ENCODE data around the gene GUCY1A1. TPM values are rescaled to one million over a fixed set of nuclear protein-coding genes. Genes with fewer than 3 reads are reported as not detected.

Gene GUCY1A1
- total and polyA plus RNA-seq, 2 of the 4 experiments (the other 2 are of a cell fraction) = 0.19 to 0.54 TPM

- Histone ChIP-seq H3K4ac (ENCODE audit: low read depth, low read length) (peak within 1 kb of the TSS; percentile 51; the same call in 1 of the 2 replicates), H4K20me1 (ENCODE audit: insufficient read depth, low read length) (no peaks in the 10 kb centered on the region), H3K79me1 (ENCODE audit: low read depth in 1 of 2, low read length in 2 of 2) (no peaks in the 10 kb centered on the region), H2BK5ac (ENCODE audit: low read depth, low read length, poor library complexity, severe bottlenecking) (no peak within 1 kb of the TSS), H2BK20ac (ENCODE audit: low read depth, low read length) (no peak within 1 kb of the TSS), H2AFZ (replicated peaks; ENCODE audit: low read length, poor library complexity) (peak within 1 kb of the TSS; percentile 96), H2BK120ac (ENCODE audit: low read depth, low read length) (peak within 1 kb of the TSS; percentile 18), H3K14ac (replicated peaks; ENCODE audit: low read depth, low read length) (no peak within 1 kb of the TSS), H3K56ac (ENCODE audit: extremely low read depth, insufficient read depth, low read length) (no peak within 1 kb of the TSS), H3K23ac (ENCODE audit: low read depth, low read length) (peak within 1 kb of the TSS; percentile 37; the same call in 1 of the 2 replicates), H4K8ac (ENCODE audit: low read depth in 2 of 2, low read length in 2 of 2) (no peak within 1 kb of the TSS), H3K4me1 (ENCODE audit: control insufficient read depth, insufficient read depth, low read length) (peaks cover 5% of the 10 kb centered on the region; the same call in 1 of the 2 replicates), H3K27me3 (ENCODE audit: control insufficient read depth, insufficient read depth, low read length) (no peaks in the 10 kb centered on the region), H3K36me3 (ENCODE audit: control insufficient read depth, insufficient read depth, low read length) (no peaks in the 10 kb centered on the region), H2AK9ac (replicated peaks; ENCODE audit: low read depth, low read length, poor library complexity) (peak within 1 kb of the TSS; percentile 87), H3K27ac (ENCODE audit: insufficient read depth, low read length) (peak within 1 kb of the TSS; percentile 28; the same call in 1 of the 2 replicates), H4K91ac (ENCODE audit: insufficient read depth, low read depth, low read length) (no peak within 1 kb of the TSS), H3K4me3 (ENCODE audit: insufficient read depth, low read depth, low read length) (peak within 1 kb of the TSS; percentile 67), H4K5ac (ENCODE audit: low read depth, low read length) (no peak within 1 kb of the TSS; the same call in 1 of the 2 replicates), H3K9me1 (ENCODE audit: insufficient read depth, low read length) (no peaks in the 10 kb centered on the region), H3K4me2 (ENCODE audit: low read depth, low read length) (peak within 1 kb of the TSS; percentile 76), H3K18ac (ENCODE audit: low read depth, low read length) (peak within 1 kb of the TSS; percentile 16; the same call in 1 of the 2 replicates), H2BK15ac (ENCODE audit: low read depth, low read length) (no peak within 1 kb of the TSS), H2AK5ac (ENCODE audit: low read depth, low read length) (no peak within 1 kb of the TSS), H3K9ac (ENCODE audit: low read depth, low read length) (peak within 1 kb of the TSS; percentile 32), H3K9me3 (ENCODE audit: control insufficient read depth, insufficient read depth, low read length) (no peaks in the 10 kb centered on the region)
- dilution Hi-C loops (cut with HindIII; ENCODE audit: low sequenced_read_pairs, unreplicated experiment) = no loop called here
- DNase-seq = peak; percentile 94
- in situ Hi-C loops (cut with MboI; ENCODE audit: low sequenced_read_pairs) = no loop called here
- intact Hi-C loops (cut with micrococcal nuclease) = loop anchor here (5.0 kb wide), 1 partner anchor 231 kb away; no protein-coding TSS in a partner anchor
- WGBS, 2 experiments (ENCODE audit: extremely low coverage in 2 of 2, insufficient read length in 1 of 2) = 14% methylated on average over 27 of the region's 51 CpGs; no CpG with 5 or more reads in 1 of the 2 experiments
- ChIA-PET CTCF (interaction anchor here (1.2 to 1.3 kb wide), 3 partner anchors 14 to 23 kb away, joined by 3 read pairs; no protein-coding TSS in a partner anchor), POLR2A (ENCODE audit: unreplicated experiment) (interaction anchor here (0.6 kb wide), 1 partner anchor 937 kb away, joined by 6 read pairs; no protein-coding TSS in a partner anchor)
- BruUV-seq (replicated peaks) = no TSS peak
- peak; percentile 52 for TF ChIP-seq CTCF (conservative IDR thresholded peaks at IDR 0.05; ENCODE audit: low read depth, low read length)
- peak; percentile 47; the same call in 1 of the 2 replicates for TF ChIP-seq MAZ (IDR thresholded peaks at IDR 0.05; ENCODE audit: borderline replicate concordance, low read depth, low read length)
- no peak for TF ChIP-seq FOS (IDR thresholded peaks at IDR 0.05; ENCODE audit: low read depth, low read length)
- no peak for TF ChIP-seq SMC3 (IDR thresholded peaks at IDR 0.05; ENCODE audit: low read depth, low read length)
- TF ChIP-seq RAD21 (IDR thresholded peaks at IDR 0.05; ENCODE audit: low read length) = peak; percentile 44
- ATAC-seq (ENCODE audit: low read depth) = peak; percentile 98
Observed at GRCh38 chr4:155758481-155759371, 92.1 kb downstream of the GUCY1A1 start, which contains the start of gene GUCY1B1. Gene GUCY1B1, plus strand, starts transcription at chr4:155759021. Its CDS starts 120 bp downstream, at chr4:155759141.
